BLaER1 treated with 17β-estradiol and CSF1 and Interleukin-3, amounts not matched to agents 10 nM and 100 nM (cell line): ENCODE results near the gene MZF1.
"Not testable (repeated sequence)": the region's sequence is repeated elsewhere in the genome, so short reads cannot be mapped to it uniquely, and the experiment has no call there.

Experiments
- H3K27ac ChIP-seq, 11 experiments: shearing (Covaris generic); formaldehyde crosslinking; 2 replicates each; pipeline ENCODE4 v1.8.1; 2022
- H3K27me3 ChIP-seq, 11 experiments: shearing (Covaris generic); formaldehyde crosslinking; 2 replicates each; pipeline ENCODE4 v1.8.1; 2022
- H3K36me3 ChIP-seq, 11 experiments: shearing (Covaris generic); formaldehyde crosslinking; 2 replicates each; pipeline ENCODE4 v1.8.1; 2022
- H3K4me1 ChIP-seq, 10 experiments: shearing (Covaris generic); formaldehyde crosslinking; 2 replicates each; pipeline ENCODE4 v1.8.1; 2022
- H3K4me2 ChIP-seq, 11 experiments: shearing (Covaris generic); formaldehyde crosslinking; 2 replicates each; pipeline ENCODE4 v1.8.1; 2022
- H3K4me3 ChIP-seq, 10 experiments: shearing (Covaris generic); formaldehyde crosslinking; 2 replicates each; pipeline ENCODE4 v1.8.1; 2022
- H3K9ac ChIP-seq, 11 experiments: shearing (Covaris generic); formaldehyde crosslinking; 2 replicates each; pipeline ENCODE4 v1.8.1; 2022
- H3K9me3 ChIP-seq, 11 experiments: shearing (Covaris generic); formaldehyde crosslinking; replicated peaks in 1 of 11; 2 replicates each; pipeline ENCODE4 v1.8.1; 2022
- H4K20me1 ChIP-seq, 11 experiments: shearing (Covaris generic); formaldehyde crosslinking; 2 replicates each; pipeline ENCODE4 v1.8.1; 2022
- Cebpa-rat ChIP-seq, 11 experiments: shearing (Covaris generic); IDR thresholded peaks; 2 replicates each; pipeline ENCODE4 v1.8.1; 2022

The MZF1 gene

GRCh38 chr19:58543826-58544590, 29.1 kb downstream of the MZF1 start, which contains the start of gene TRIM28:
Gene TRIM28 (plus strand): TSS chr19:58544064. CDS start chr19:58544758, 694 bp downstream.
- Histone ChIP-seq H3K4me1 (peaks cover 25 to 55% (median 41%) of the 10 kb centered on the region in 10 experiments), H4K20me1 (peaks cover 42 to 47% (median 46%) of the 10 kb centered on the region in 11 experiments), H3K27ac (peak within 1 kb of the TSS; percentile 88 to 99 (median 96)), H3K27me3 (peaks cover 0 to 4% (median 0%) of the 10 kb centered on the region in 11 experiments; a peak in 2 of 22 replicates), H3K36me3 (peaks cover 28 to 43% (median 40%) of the 10 kb centered on the region in 11 experiments), H3K9ac (peak within 1 kb of the TSS; percentile 89 to 100 (median 96)), H3K9me3 (peaks cover 0 to 6% (median 0%) of the 10 kb centered on the region in 11 experiments; a peak in 4 of 22 replicates), H3K4me3 (peak within 1 kb of the TSS; percentile 90 to 100 (median 100)), H3K4me2 (peak within 1 kb of the TSS; percentile 94 to 100 (median 98))
- TF ChIP-seq Cebpa-rat (IDR thresholded peaks at IDR 0.05) = no peak

DNA sequence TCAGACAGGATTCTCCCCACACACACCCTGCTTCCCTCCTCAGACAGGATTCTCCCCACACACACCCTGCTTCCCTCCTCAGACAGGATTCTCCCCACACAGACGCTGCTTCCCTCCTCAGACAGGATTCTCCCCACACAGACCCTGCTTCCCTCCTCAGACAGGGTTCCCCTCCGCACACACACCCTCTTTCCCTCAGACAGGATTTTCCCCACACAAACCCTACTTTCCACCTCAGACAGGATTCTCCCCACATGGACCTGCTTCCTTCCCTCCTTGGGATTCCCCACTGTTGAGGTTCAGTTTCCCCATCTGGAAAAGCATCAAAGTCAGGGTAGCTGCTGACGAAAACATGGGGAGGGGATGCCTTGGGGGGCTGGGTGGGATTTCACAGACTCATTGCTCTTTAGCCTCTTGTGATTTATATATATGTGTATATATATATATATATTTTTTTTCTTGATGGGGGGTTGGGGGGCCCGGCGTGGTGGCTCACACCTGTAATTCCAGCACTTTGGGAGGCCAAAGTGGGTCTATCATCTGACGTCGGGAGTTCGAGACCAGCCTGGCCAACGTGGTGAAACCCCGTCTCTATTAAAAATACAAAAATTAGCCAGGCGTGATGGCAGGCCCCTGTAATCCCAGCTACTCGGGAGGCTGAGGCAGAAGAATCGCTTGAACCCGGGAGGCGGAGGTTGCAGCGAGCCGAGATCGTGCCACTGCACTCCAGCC, 30.3 kb downstream of the MZF1 start:
- peaks cover 35 to 59% (median 50%) of the 10 kb centered on the region in 10 experiments for H3K4me1 ChIP-seq
- H3K9ac ChIP-seq = peak overlapping the region in 10 of 11 experiments; percentile 89 to 98 (median 96); a peak in 14 of 22 replicates
- H3K27ac ChIP-seq = peak overlapping the region; percentile 88 to 99 (median 96); a peak in 18 of 22 replicates
- not testable (repeated sequence) for H3K27me3 ChIP-seq, H3K9me3 ChIP-seq
- H3K4me2 ChIP-seq = peak overlapping the region; percentile 77 to 94 (median 81)
- H4K20me1 ChIP-seq = peaks cover 32 to 35% (median 34%) of the 10 kb centered on the region in 11 experiments
- peak overlapping the region in 6 of 10 experiments; percentile 59 to 100 (median 94); a peak in 7 of 20 replicates for H3K4me3 ChIP-seq
- peaks cover 16 to 31% (median 28%) of the 10 kb centered on the region in 11 experiments for H3K36me3 ChIP-seq

DNA sequence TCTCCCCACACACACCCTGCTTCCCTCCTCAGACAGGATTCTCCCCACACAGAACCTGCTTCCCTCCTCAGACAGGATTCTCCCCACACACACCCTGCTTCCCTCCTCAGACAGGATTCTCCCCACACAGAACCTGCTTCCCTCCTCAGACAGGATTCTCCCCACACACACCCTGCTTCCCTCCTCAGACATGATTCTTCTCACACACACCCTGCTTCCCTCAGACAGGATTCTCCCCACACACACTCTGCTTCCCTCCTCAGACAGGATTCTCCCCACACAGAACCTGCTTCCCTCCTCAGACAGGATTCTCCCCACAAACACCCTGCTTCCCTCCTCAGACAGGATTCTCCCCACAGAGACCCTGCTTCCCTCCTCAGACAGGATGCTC, 34.0 kb downstream of the MZF1 start:
- peak overlapping the region in 1 of 10 experiments; percentile 50; a peak in 1 of 20 replicates for H3K4me3 ChIP-seq
- H3K36me3 ChIP-seq, H4K20me1 ChIP-seq, H3K9me3 ChIP-seq, H3K27me3 ChIP-seq: not testable (repeated sequence)
- peak overlapping the region in 9 of 11 experiments; percentile 74 to 88 (median 83); a peak in 19 of 22 replicates for H3K9ac ChIP-seq
- H3K4me2 ChIP-seq = peak overlapping the region in 9 of 11 experiments; percentile 81 to 99 (median 96); a peak in 16 of 22 replicates
- H3K4me1 ChIP-seq = peaks cover 24 to 46% (median 36%) of the 10 kb centered on the region in 10 experiments
- H3K27ac ChIP-seq = peak overlapping the region in 9 of 11 experiments; percentile 78 to 97 (median 91); a peak in 18 of 22 replicates

DNA sequence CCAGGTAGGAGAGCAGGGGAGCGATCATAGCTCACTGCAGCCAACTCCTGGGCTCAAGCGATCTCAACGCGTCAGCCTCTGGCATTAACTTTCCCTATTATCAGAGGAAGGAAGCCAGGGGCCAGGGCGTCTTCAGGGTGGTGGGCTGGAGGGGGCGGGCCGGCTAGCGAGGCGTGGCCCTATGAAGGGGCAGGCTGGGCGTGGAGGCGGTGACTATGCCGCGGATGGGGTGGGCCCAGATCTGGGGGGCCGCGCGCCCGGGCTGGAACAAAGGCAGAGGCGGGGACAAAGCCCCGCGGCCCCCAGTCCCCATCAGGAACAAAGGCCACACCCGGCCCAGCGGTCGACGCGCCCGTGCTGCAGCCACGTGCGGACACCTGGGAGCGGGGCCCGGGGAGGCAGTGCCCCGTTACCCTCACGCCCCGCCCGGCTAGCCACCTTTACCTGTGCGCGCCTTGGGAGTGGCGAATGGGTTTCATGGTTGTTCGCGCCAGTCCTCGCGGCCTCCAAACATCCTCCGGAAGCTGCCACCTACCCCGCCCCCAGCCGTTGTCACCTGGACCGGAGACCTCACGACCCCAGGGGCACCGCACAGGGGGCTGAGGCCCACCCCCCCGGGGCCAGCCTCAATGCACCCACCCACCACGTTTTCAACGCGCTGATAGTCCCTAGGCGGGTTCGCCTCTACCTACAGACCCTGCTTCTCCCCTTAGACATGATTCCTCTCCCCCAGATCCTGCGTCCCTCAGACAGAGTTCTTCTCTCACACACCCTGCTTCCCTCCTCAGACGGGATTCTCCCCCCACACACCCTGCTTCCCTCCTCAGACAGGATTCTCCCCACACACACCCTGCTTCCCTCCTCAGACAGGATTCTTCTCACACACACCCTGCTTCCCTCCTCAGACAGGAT, 34.6 kb downstream of the MZF1 start:
- no peaks in the 10 kb centered on the region for H3K9me3 ChIP-seq
- H3K27me3 ChIP-seq = no peaks in the 10 kb centered on the region
- peak overlapping the region; percentile 81 to 99 (median 96) for H3K4me2 ChIP-seq
- H4K20me1 ChIP-seq = no peaks in the 10 kb centered on the region
- peak overlapping the region; percentile 60 to 97 (median 90) for H3K27ac ChIP-seq
- peak overlapping the region; percentile 50 to 70 (median 57) for H3K4me3 ChIP-seq
- H3K9ac ChIP-seq = peak overlapping the region; percentile 71 to 88 (median 83)
- no peak for TF ChIP-seq Cebpa-rat (IDR thresholded peaks at IDR 0.05)
- peaks cover 22 to 45% (median 34%) of the 10 kb centered on the region in 10 experiments for H3K4me1 ChIP-seq
- H3K36me3 ChIP-seq = no peaks in the 10 kb centered on the region

DNA sequence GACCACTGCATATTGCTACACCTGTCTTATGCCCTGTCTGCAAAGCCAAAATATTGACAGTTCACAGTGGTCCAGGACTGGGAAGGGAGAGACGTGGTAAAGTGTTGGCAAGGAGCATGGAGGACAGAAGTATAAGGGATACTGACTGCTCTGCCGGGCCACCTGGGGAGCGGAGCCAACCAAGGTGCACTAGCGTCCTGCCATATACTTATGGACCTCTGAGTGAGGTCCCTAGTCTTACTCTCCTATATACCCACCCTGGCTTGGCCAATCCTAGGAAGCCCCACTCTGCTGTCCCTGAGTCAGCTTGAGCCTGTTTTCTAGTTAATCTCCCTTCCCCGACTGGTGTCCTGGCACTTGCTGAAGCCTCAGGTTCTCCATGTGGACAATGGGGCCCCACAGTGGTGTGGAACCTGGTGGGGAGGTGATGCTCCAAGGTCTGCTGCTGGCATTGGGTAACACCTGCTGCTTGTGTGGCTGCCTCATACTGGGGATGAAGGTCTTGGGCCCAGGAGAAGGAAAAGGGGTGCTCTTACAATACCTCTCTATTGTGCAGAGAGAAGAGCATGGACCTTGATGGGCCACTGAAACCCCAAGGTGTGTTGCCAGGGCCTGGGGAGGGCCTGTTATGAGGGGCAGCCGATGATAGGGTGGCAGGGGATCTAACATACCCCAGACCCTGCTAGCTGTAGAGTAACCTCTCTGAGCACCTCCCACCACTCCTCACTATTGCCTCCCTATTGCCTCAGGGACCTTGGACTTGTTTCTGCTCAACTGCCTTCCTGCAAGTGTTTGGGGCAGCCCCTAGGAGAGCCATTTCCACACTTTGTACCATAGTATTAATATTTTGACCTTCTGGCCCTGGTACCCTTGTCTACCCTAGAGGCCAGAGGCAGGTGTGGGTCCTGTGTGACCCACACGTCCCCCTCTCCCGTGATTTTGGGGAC, 36.0 kb downstream of the MZF1 start:
- H3K36me3 ChIP-seq = no peaks in the 10 kb centered on the region
- no peaks in the 10 kb centered on the region for H4K20me1 ChIP-seq
- H3K9me3 ChIP-seq = no peaks in the 10 kb centered on the region
- H3K4me1 ChIP-seq = peaks cover 16 to 32% (median 25%) of the 10 kb centered on the region in 10 experiments
- peak overlapping the region in 2 of 10 experiments; percentile 54 to 59; a peak in 2 of 20 replicates for H3K4me3 ChIP-seq
- H3K9ac ChIP-seq = peak overlapping the region in 9 of 11 experiments; percentile 71 to 88 (median 83); a peak in 13 of 22 replicates
- peak overlapping the region in 9 of 11 experiments; percentile 78 to 97 (median 91); a peak in 17 of 22 replicates for H3K27ac ChIP-seq
- H3K27me3 ChIP-seq = no peaks in the 10 kb centered on the region
- H3K4me2 ChIP-seq = peak overlapping the region; percentile 81 to 99 (median 96)
- TF ChIP-seq Cebpa-rat (IDR thresholded peaks at IDR 0.05) = no peak

DNA sequence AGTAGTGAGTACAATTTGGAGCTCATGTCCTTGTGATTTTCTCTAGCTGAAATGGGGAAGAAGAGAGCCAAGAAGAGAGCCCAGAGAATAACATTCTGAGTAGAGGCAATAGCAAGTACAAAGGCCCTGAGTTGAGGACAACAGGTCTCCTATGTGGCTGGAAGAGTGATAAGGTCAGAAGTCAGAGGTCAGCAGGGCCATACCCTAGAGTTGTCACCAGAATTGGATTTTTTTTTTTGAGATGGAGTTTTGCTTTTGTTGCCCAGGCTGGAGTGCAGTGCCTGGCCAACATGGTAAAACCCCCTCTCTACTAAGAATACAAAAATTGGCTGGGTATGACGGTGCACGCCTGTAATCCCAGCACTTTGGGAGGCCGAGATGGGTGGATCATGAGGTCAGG, 37.3 kb downstream of the MZF1 start:
- no peak overlapping the region for H3K27ac ChIP-seq

GRCh38 chr19:58531034-58531840, 41.9 kb downstream of the MZF1 start:
- Histone ChIP-seq H4K20me1 (no peaks in the 10 kb centered on the region), H3K27me3 (no peaks in the 10 kb centered on the region), H3K36me3 (no peaks in the 10 kb centered on the region), H3K9ac (no peak overlapping the region), H3K4me2 (no peak overlapping the region), H3K9me3 (no peaks in the 10 kb centered on the region), H3K4me3 (no peak overlapping the region), H3K27ac (no peak overlapping the region), H3K4me1 (no peaks in the 10 kb centered on the region; a peak in 1 of 20 replicates)
- TF ChIP-seq Cebpa-rat (IDR thresholded peaks at IDR 0.05) = no peak

More for the DNA sequence above, 37.3 kb downstream of the MZF1 start:
- Histone ChIP-seq H3K4me1 (peaks cover 16 to 32% (median 25%) of the 10 kb centered on the region in 10 experiments), H3K9ac (no peak overlapping the region), H3K36me3 (no peaks in the 10 kb centered on the region), H3K27me3 (no peaks in the 10 kb centered on the region), H4K20me1 (no peaks in the 10 kb centered on the region), H3K4me2 (no peak overlapping the region), H3K4me3 (no peak overlapping the region), H3K9me3 (no peaks in the 10 kb centered on the region)
- no peak for TF ChIP-seq Cebpa-rat (IDR thresholded peaks at IDR 0.05)
